Loucy (cell line): ENCODE measurements around the gene CXXC5.

Experiments used
- H2AFZ ChIP-seq: fragments of 200-600 bp; sonication (generic); 2 replicates; pipeline ENCODE4 v1.6.0; 2016; ENCODE audit warnings: antibody characterized with exemption, mild to moderate bottlenecking, low read length, moderate library complexity
- H3F3A ChIP-seq: fragments of 200-600 bp; 2 replicates; pipeline ENCODE4 v1.6.0; 2016; ENCODE audit warnings: antibody characterized with exemption, low read depth, mild to moderate bottlenecking
- H3K27me3 ChIP-seq: fragments of 200-600 bp; sonication (generic); 2 replicates; pipeline ENCODE4 v1.6.1; 2014; ENCODE audit warnings: low read length, mild to moderate bottlenecking; ENCODE audit not compliant: insufficient read depth, poor library complexity, severe bottlenecking
- H3K36me3 ChIP-seq: fragments of 200-600 bp; sonication (generic); 2 replicates; pipeline ENCODE4 v1.6.1; 2016; ENCODE audit warnings: low read length; ENCODE audit not compliant: insufficient read depth
- H3K4me1 ChIP-seq: fragments of 200-600 bp; sonication (generic); 2 replicates; pipeline ENCODE4 v1.5.1; 2014; ENCODE audit warnings: low read length, mild to moderate bottlenecking; ENCODE audit not compliant: insufficient read depth, poor library complexity, severe bottlenecking
- H3K4me2 ChIP-seq: fragments of 200-600 bp; sonication (generic); 2 replicates; pipeline ENCODE4 v1.6.0; 2014; ENCODE audit warnings: antibody characterized with exemption, low read length, low read depth, mild to moderate bottlenecking; ENCODE audit not compliant: poor library complexity, severe bottlenecking
- H3K4me3 ChIP-seq: fragments of 200-600 bp; sonication (generic); 2 replicates; pipeline ENCODE4 v1.5.1; 2014; ENCODE audit warnings: low read length, mild to moderate bottlenecking, mixed read lengths; ENCODE audit not compliant: poor library complexity, severe bottlenecking
- H3K79me2 ChIP-seq: fragments of 200-600 bp; sonication (generic); 2 replicates; pipeline ENCODE4 v1.6.1; 2014; ENCODE audit warnings: low read length; ENCODE audit not compliant: insufficient read depth
- H3K9ac ChIP-seq: fragments of 200-600 bp; sonication (generic); 2 replicates; pipeline ENCODE4 v1.6.0; 2014; ENCODE audit warnings: mild to moderate bottlenecking, low read depth, low read length, moderate library complexity; ENCODE audit not compliant: poor library complexity, severe bottlenecking
- H3K9me2 ChIP-seq: fragments of 200-600 bp; sonication (generic); replicated peaks from 2 replicates; pipeline ENCODE4 v1.6.1; 2016; ENCODE audit warnings: low read depth, low read length, mixed read lengths
- H3K9me3 ChIP-seq: fragments of 200-600 bp; sonication (generic); 2 replicates; pipeline ENCODE4 v1.6.1; 2014; ENCODE audit warnings: mild to moderate bottlenecking, antibody characterized with exemption, low read length, low read depth; ENCODE audit not compliant: insufficient read depth
- H4K20me1 ChIP-seq: fragments of 200-600 bp; sonication (generic); 2 replicates; pipeline ENCODE4 v1.6.0; 2014; ENCODE audit warnings: antibody characterized with exemption, low read length, mild to moderate bottlenecking; ENCODE audit not compliant: insufficient read depth, poor library complexity, severe bottlenecking
- EZH2phosphoT487 ChIP-seq: fragments of 200-600 bp; IDR thresholded peaks from 2 replicates; pipeline ENCODE4 v1.6.1; 2018; ENCODE audit warnings: antibody characterized with exemption, mild to moderate bottlenecking, moderate library complexity, borderline replicate concordance
- TF ChIP-seq, protein P1 (sequence below): fragments of 200-600 bp; sonication (generic); conservative IDR thresholded peaks from 2 replicates; pipeline ENCODE4 v1.5.1; 2014; ENCODE audit warnings: mild to moderate bottlenecking, antibody characterized with exemption, low read length

CXXC5 gene

DNA sequence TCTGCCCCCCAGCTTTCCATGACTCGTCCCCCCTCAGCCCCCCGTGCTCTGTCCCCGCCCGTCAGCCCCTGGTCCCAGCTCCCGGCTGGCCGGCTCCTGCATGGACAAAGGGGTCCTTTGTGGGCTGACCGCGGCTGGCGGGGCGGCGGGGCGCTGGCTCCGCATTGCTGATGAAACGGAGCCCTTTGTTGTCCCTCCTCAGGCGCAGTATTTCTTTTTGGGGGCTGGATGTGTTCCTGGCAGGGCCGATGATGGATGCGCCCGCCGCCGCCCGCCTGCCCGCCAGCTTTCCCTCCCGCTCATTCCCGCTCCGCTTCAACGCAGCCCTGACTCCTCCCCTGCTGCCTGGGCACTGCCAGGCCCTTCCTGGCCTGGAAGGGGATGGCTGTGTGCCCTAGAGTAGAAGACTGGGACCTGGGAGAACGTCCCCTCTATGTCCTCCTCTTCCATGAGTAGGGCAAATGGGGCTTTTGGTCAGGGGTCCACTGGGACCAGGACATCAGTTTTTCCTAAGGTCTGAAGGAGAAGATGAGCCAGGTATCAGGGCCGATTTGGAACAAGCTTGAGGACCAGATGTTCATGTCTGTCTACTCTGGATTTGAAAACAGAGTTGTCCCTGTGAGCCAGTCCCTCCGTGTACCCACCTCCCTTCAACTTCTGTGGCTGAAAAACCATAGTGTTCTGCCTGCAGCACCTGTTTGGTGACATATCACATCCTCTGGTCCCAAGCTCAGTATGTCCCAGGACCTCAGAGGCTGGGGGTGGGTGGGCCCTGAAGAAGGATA lies 29.0 kb downstream of the CXXC5 start:
- no peaks in the 10 kb centered on the region for H3K9me2 ChIP-seq

DNA sequence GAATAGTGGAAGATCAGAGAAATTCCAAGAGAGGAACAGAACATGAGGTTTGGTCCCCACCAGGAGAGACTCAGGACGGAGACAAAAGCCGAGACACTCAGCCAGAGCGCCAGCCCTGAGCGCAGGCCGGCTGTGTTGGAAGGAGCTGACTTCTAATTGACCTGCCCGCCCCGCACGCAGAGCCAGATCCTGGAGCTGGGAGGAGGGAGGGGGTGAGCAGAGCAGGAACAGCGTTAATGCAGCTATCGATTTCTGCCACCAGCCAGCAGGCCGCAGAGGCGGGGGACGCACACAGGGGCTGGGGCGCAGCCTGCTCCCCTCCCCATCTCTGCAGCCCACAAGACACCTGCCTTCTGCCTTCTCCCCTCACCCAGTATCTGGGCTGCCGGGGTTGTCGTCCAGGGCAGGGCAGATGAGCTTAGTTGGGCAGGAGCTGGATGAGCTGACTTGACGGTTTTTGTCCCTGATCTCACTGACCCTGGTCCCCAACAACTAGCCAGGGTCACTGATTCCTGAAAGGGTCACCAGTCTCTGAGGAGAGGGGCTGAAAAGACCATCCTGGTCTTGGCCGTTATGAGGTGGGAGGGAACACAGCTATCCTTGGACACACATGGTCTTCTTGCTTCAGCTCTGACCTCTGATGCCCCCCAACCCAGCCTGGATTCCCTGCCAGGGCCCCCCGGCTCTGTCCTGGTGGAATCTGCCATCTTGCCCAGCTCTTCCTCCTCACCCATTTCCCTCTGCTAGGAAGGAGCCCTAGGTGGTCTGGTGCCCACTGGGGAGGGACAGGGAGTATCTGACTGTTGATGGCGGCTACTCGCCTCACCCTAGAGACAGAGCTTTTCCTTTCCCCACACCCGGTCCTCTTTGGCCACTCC lies 29.8 kb downstream of the CXXC5 start:
- H3K9me2 ChIP-seq: no peaks in the 10 kb centered on the region
- H3K36me3 ChIP-seq: peaks cover 55% of the 10 kb centered on the region; the same call in 1 of the 2 replicates
- H3K9ac ChIP-seq: no peak overlapping the region
- no peak overlapping the region for H3K4me3 ChIP-seq
- no peak overlapping the region for H3K4me2 ChIP-seq
- peaks cover 98% of the 10 kb centered on the region for H3K79me2 ChIP-seq
- TF ChIP-seq, protein P1, sequence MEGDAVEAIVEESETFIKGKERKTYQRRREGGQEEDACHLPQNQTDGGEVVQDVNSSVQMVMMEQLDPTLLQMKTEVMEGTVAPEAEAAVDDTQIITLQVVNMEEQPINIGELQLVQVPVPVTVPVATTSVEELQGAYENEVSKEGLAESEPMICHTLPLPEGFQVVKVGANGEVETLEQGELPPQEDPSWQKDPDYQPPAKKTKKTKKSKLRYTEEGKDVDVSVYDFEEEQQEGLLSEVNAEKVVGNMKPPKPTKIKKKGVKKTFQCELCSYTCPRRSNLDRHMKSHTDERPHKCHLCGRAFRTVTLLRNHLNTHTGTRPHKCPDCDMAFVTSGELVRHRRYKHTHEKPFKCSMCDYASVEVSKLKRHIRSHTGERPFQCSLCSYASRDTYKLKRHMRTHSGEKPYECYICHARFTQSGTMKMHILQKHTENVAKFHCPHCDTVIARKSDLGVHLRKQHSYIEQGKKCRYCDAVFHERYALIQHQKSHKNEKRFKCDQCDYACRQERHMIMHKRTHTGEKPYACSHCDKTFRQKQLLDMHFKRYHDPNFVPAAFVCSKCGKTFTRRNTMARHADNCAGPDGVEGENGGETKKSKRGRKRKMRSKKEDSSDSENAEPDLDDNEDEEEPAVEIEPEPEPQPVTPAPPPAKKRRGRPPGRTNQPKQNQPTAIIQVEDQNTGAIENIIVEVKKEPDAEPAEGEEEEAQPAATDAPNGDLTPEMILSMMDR: no peak
- no peak for TF ChIP-seq EZH2phosphoT487
- H3F3A ChIP-seq: no peaks in the 10 kb centered on the region
- H3K27me3 ChIP-seq: no peaks in the 10 kb centered on the region
- peaks cover 92% of the 10 kb centered on the region for H4K20me1 ChIP-seq
- H3K9me3 ChIP-seq: no peaks in the 10 kb centered on the region
- H2AFZ ChIP-seq: no peak overlapping the region
- H3K4me1 ChIP-seq: peaks cover 28% of the 10 kb centered on the region

More for the DNA sequence above, 29.0 kb downstream of the CXXC5 start:
- Histone ChIP-seq H3F3A (no peaks in the 10 kb centered on the region), H3K4me3 (no peak overlapping the region), H3K36me3 (peaks cover 47% of the 10 kb centered on the region; the same call in 1 of the 2 replicates), H3K27me3 (no peaks in the 10 kb centered on the region), H3K4me2 (no peak overlapping the region), H3K79me2 (peaks cover 98% of the 10 kb centered on the region), H3K4me1 (peaks cover 36% of the 10 kb centered on the region), H3K9ac (no peak overlapping the region), H3K9me3 (no peaks in the 10 kb centered on the region), H4K20me1 (peaks cover 93% of the 10 kb centered on the region), H2AFZ (no peak overlapping the region)
- no peak for TF ChIP-seq EZH2phosphoT487
- TF ChIP-seq, protein P1: no peak

DNA sequence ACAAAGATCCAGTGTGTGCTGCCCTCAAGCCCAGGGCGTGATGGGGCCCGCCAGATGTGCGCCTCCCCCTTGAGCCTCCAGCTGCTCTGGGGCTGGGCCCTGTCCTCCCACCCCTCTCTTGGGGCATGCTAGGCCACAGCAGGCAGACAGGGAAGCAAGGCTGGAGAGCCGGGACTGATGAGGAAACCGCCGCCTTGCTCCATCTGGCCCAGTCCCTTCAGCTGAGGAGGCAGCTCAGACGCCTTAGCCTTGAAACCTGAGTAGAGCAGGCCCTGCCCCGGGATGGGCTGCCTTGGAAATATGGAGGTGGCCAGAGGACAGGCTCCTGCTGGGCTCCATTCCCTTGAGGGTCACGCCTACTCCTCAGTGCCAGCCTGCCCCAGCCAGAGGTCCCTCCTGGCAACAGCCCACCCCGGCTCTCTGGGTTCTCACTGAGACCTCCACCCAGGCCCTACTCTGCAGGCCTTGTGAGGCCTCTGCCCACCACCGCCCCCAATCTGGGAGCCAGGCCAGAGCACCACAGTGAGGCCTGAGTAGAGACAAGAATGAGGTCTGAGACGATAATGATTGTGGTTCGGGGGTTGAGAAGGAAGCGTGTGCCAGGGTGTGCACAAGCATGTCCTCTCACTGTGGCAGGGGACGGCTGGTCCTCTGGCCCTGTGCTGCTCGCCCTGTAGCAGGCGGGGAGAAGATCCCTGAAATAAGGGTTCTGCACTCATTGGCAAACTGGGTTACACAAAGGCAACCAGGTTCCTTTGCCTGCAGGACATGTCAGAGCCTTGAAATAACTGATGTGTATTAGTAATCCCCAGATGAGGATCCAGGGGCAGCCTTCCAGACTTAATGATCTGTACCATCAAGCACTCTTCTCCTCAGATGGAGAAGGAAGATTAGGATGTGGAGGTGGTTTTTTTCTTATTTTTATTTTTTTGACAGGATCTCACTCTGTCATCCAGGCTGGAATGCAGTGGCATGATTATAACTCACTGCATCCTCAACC lies 30.9 kb downstream of the CXXC5 start:
- H3K36me3 ChIP-seq: peaks cover 66% of the 10 kb centered on the region; the same call in 1 of the 2 replicates
- H3K4me1 ChIP-seq: peaks cover 34% of the 10 kb centered on the region
- H3F3A ChIP-seq: no peaks in the 10 kb centered on the region
- TF ChIP-seq EZH2phosphoT487: no peak
- TF ChIP-seq, protein P1: no peak
- no peaks in the 10 kb centered on the region for H3K9me3 ChIP-seq
- H2AFZ ChIP-seq: no peak overlapping the region
- no peak overlapping the region for H3K4me3 ChIP-seq
- no peaks in the 10 kb centered on the region for H3K9me2 ChIP-seq
- peaks cover 98% of the 10 kb centered on the region for H3K79me2 ChIP-seq
- no peak overlapping the region for H3K4me2 ChIP-seq
- H4K20me1 ChIP-seq: peaks cover 93% of the 10 kb centered on the region
- H3K9ac ChIP-seq: no peak overlapping the region
- H3K27me3 ChIP-seq: no peaks in the 10 kb centered on the region
